CD4-positive, alpha-beta T cell treated with Interleukin-2 at 100 ng/mL for 4 hours (primary cell): Measurements from ENCODE around the gene TSPYL6.

Experiments
- DNase-seq: peaks from one replicate; pipeline ENCODE4 v3.0.0-alpha.2; 2020; ENCODE audit warnings: low spot score

Gene TSPYL6

DNA sequence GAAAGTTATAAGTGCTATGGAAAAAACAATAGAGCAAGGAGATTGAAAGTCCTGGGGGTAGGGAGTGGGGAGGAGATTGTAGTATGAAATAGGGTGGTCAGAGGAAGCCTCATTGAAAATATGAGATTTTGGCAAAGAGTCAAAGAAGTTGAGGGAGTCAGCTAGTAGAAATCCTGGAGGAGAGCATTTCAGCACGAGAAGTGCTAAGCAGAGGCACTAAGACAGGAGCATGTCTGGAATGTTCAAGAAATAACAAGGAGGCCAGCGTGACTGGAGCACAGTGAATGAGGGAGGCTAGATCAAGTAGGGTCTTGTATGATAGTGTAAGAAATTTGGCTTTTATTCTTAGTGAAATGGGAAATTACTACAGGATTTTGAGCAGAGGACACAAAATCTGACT is 2.1 kb upstream of the TSPYL6 start:
- no peak for DNase-seq

GRCh38 chr2:54255230-54256090 is 569 bp downstream of the TSPYL6 start:
- no peak for DNase-seq

DNA sequence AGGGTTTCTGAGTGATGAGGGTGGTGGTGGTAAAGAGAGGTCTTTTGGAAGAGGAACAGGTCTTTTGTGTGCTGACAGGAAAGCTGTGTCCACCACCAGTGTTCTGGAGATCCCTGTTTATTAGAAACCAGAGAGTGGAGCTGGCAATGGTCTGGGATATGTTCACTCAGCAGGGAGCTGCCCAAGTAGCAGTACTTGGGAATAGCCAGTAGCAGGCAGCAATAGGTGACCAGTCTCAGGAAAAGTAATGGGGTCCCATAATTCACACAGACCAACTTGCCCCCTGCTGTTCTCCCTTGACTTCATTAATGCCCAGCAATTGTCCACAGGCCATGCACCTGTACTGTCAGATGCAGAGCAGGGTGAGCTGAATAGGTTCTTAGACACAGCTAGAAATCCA is 1.8 kb downstream of the TSPYL6 start:
- no peak for DNase-seq

GRCh38 chr2:54249629-54250028 is 6.4 kb downstream of the TSPYL6 start:
- DNase-seq: no peak

- DNase-seq: no peak
Observed at GRCh38 chr2:54247115-54247514, 8.9 kb downstream of the TSPYL6 start.

GRCh38 chr2:54240515-54241469 is 15.2 kb downstream of the TSPYL6 start:
- DNase-seq: no peak

DNA sequence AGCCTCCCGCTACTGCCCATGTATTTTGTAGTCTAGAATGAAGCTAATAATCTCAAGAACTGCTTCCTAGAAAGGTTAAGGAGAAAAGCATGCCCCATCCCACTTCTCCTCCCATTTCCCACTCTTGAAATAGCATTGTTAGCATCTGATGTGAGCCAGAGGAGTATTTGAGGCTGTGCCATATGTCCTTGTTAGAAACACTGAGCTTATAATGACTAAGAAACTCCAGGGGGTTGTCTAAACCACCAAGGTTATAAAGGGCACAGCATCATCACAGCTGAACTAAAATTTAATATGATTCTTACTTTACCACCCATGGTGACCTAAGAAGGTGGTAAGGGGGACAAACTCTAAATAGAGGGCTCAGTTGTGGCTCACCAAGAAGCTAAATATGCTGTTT is 16.6 kb downstream of the TSPYL6 start:
- DNase-seq: no peak

DNA sequence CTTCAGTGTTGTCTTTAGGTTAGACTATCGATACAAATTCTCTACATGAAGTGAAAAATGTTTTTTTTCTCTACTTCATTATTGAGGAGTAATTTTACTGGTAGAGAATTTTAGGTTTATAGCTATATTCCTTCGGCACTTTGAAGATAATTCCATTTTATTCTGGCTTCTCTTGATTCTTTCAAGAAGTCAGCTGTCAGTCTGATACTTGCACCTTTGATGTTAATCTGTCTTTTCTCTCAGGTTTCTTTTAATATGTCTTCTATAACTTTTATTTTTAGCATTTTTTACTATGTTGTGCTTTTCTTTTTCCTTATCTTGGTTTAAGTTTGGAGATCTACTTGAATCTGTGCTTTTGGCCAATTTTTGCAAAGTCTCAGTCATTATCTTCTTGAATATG is 18.6 kb downstream of the TSPYL6 start:
- DNase-seq: no peak

DNA sequence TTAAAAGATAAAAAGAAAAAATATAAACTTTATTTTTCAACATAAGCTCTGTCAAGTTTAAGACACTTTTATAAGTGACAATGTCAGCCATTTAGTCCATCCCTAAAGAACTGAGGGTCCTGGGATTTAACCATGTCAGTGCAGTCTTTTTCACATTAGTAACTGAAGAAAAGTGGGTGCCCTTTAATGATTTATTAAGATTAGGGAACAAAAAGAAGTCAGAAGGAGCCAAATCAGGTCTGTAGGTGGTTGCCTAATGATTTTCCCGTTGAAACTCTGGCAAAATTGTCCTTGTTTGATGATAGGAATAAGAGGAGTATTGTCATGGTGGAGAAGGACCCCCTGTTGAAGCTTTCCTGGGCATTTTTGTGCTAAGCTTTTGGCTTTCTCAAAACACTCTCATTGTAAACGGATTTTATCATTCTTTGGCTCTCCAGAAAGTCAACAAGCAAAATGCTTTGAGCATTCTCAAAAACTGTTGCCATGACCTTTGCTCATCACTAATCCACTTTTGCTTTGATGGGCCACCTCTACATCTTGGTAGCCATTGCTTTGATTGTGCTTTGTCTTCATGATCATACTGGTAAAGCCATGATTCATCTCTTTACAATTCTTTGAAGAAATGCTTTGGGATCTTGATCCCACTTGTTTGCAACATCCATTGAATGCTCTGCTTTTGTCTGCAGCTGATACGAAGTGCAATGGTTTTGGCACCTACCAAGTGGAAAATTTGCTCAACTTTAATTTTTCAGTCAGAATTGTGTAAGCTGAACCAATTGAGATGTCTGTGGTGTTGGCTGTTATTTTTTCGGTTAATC is 22.0 kb downstream of the TSPYL6 start:
- no peak for DNase-seq

- DNase-seq: no peak
Observed at GRCh38 chr2:54228945-54229344, 27.1 kb downstream of the TSPYL6 start.

- no peak for DNase-seq
Observed at GRCh38 chr2:54227798-54228197, 28.2 kb downstream of the TSPYL6 start.

- no peak for DNase-seq
Observed at GRCh38 chr2:54226260-54226659, 29.8 kb downstream of the TSPYL6 start.

- DNase-seq: no peak
Observed at GRCh38 chr2:54224997-54225396, 31.0 kb downstream of the TSPYL6 start.

DNA sequence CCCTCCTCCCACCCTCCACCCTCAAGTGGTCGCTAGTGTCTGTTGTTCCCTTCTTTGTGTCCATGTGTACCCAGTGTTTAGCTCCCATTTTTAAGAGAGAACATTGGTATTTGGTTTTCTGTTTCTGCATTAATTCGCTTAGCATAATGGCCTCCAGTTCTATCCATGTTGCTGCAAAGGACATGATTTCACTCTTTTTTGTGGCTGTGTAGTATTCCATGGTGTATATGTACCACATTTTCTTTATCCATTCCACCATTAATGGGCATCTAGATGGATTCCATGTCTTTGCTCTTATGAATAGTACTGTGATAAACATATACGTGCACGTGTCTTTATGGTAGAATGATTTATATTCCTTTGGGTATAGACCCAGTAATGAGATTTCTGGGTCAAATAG is 42.9 kb downstream of the TSPYL6 start:
- DNase-seq: no peak

DNA sequence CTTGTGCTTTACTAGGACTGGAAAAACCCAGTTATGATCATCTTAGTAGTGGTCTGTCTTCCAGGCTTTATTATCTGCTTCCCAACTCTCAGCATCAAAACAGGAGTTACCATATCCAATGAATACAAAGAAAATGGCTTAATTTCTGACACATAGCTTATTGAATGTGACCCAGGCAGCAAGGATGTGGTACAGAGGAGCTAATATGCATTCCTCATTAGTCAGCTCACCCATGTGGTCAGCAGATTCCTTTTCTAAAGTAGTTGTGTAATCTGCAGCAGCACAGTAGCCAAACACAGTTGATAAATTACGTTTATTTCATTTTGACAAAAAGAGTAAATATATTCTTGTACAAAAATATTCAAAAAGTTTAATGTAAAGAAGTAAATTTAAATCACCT is 43.6 kb downstream of the TSPYL6 start:
- no peak for DNase-seq

DNA sequence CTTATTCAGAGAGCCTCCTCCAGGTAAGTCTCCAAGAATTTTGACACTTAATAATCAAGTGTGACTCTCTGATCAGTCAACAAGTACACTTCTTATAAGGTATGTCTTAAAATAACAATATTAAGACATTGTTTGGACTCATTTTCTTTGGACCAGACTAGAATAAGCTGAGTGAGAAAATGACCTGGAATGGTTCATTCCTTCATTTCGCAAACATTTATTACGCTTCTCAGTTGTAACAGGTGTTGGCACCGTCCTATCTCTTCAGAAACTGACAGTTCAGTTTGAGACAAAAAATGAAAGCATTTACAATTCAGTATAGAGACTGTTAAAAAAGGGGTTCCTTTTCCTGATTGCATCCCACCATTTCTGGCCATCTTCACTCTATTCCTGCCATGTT is 46.6 kb downstream of the TSPYL6 start:
- DNase-seq: no peak

- no peak for DNase-seq
Observed at GRCh38 chr2:54208364-54209240, 47.4 kb downstream of the TSPYL6 start.

DNA sequence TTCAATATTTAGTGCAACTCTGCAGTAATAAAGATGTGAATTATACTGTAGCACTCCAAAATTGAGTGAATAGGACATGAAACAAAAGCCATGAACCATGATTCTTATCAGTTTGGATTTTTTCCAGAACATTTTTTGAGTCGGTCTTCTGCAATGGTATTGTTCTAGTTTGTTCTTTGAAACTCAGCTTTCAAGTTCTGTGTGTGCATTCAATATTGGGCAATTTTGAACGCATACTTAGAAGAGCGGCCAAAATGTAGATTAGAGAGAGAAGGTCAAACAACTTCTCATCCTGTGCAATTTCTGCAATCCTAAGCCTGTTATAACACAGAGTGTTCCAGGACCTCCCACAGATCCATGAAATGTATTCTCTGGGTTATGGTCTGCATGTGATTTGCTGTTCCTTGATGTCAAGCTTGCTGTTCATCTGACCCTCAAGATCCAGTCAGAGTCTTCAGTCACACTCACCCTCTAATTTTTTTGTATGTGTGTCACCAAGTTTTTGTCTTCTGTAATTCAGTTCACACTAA is 48.3 kb downstream of the TSPYL6 start:
- no peak for DNase-seq

DNA sequence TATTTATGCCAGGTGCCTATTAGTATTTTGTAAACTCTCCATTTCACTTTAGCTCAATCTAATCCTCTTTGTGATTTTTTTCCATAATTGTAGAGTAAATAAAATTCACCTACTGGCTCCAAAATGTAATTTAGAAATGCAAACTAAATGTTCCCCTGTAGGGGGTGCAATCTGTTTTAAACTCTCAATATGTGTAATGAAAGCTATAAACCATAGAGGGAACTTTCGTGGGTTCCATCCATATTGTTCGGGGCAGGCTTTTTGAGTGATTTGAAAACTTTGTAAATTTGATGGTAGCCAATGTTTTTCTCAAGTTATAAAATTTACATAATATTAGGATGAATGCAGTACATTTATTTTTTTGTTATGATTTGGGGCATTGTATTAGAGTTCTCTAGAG is 49.4 kb downstream of the TSPYL6 start:
- DNase-seq: no peak

DNA sequence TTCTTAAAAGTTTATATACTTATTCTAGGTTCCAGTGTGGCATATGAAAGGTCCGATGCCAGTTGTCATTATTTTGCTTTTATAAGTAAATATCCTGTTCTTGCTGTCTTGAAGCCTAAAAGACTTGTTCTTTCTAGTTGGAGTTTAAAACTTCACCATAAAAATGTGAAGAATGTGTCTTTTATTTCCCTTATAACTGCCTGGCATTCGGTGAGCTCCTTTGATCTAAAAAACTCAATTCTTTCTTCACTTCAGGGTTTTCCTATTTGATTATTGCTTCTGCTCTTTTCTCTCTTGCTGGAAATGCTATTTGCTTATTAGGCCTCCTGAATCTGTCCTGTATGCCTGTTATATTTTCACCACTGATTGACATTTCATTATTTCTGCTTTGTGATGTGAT is 51.6 kb downstream of the TSPYL6 start:
- no peak for DNase-seq
